ENCODE measurements around the gene PDE6B.

- TF ChIP-seq EZH2phosphoT487 (IDR thresholded peaks at IDR 0.05; ENCODE audit: low read depth, severe bottlenecking, unreplicated experiment) (no peak), CTCF (IDR thresholded peaks at IDR 0.05; ENCODE audit: poor library complexity) (no peak)
Measured at GRCh38 chr4:656436-657337, 31.3 kb downstream of the PDE6B start.
